WERI-Rb-1 (cell line): ENCODE data around the gene UGCG.

Experiments used
- DNase-seq: peaks from one replicate; pipeline ENCODE4 v3.0.0-alpha.2; 2020
- H3K27ac ChIP-seq: fragments of 250-450 bp; sonication (Bioruptor Pico); 2 replicates; pipeline ENCODE4 v1.5.1; 2020; ENCODE audit warnings: mild to moderate bottlenecking, moderate library complexity
- H3K27me3 ChIP-seq: fragments of 250-450 bp; sonication (Bioruptor Pico); 2 replicates; pipeline ENCODE4 v1.5.1; 2021; ENCODE audit warnings: mild to moderate bottlenecking, low read depth, moderate library complexity; ENCODE audit not compliant: insufficient read depth, severe bottlenecking
- H3K36me3 ChIP-seq: fragments of 250-450 bp; sonication (Bioruptor Pico); 2 replicates; pipeline ENCODE4 v1.5.1; 2020; ENCODE audit warnings: mild to moderate bottlenecking, moderate library complexity
- H3K4me3 ChIP-seq: 2 replicates; pipeline ENCODE4 v1.5.1; 2011; ENCODE audit warnings: low read depth, mild to moderate bottlenecking, control low read depth, low read length
- H3K9me3 ChIP-seq: fragments of 250-450 bp; sonication (Bioruptor Pico); 2 replicates; pipeline ENCODE4 v1.5.1; 2021; ENCODE audit warnings: mild to moderate bottlenecking, moderate library complexity; ENCODE audit not compliant: severe bottlenecking
- CTCF ChIP-seq: IDR thresholded peaks from 2 replicates; pipeline ENCODE4 v1.5.1; 2011; ENCODE audit warnings: low read depth, mild to moderate bottlenecking, control low read depth, inconsistent platforms, low read length

The UGCG gene

GRCh38 chr9:111937301-111937700 lies 40.7 kb downstream of the UGCG start:
- Histone ChIP-seq H3K4me3 (no peak overlapping the region), H3K36me3 (peaks cover 23% of the 10 kb centered on the region), H3K9me3 (no peaks in the 10 kb centered on the region), H3K27ac (no peak overlapping the region), H3K27me3 (no peaks in the 10 kb centered on the region)
- no peak for TF ChIP-seq CTCF
- DNase-seq, result no peak

- TF ChIP-seq CTCF, result no peak
- no peaks in the 10 kb centered on the region for H3K9me3 ChIP-seq
- no peaks in the 10 kb centered on the region for H3K27me3 ChIP-seq
- no peak for DNase-seq
- no peak overlapping the region for H3K4me3 ChIP-seq
- H3K27ac ChIP-seq, result no peak overlapping the region
- H3K36me3 ChIP-seq, result peaks cover 17% of the 10 kb centered on the region
Measured at GRCh38 chr9:111937781-111938426, 41.3 kb downstream of the UGCG start.

GRCh38 chr9:111938427-111938800 lies 41.8 kb downstream of the UGCG start:
- no peak for DNase-seq
- Histone ChIP-seq H3K27ac (no peak overlapping the region), H3K36me3 (peaks cover 14% of the 10 kb centered on the region), H3K4me3 (no peak overlapping the region), H3K9me3 (no peaks in the 10 kb centered on the region), H3K27me3 (no peaks in the 10 kb centered on the region)
- no peak for TF ChIP-seq CTCF

- Histone ChIP-seq H3K27me3 (no peaks in the 10 kb centered on the region), H3K9me3 (no peaks in the 10 kb centered on the region), H3K36me3 (peaks cover 8% of the 10 kb centered on the region; the same call in 1 of the 2 replicates), H3K27ac (no peak overlapping the region), H3K4me3 (no peak overlapping the region)
- DNase-seq, result no peak
- TF ChIP-seq CTCF, result no peak
Measured at GRCh38 chr9:111939322-111939721, 42.7 kb downstream of the UGCG start.

GRCh38 chr9:111940697-111941096 lies 44.1 kb downstream of the UGCG start:
- DNase-seq, result no peak
- Histone ChIP-seq H3K27ac (no peak overlapping the region), H3K9me3 (no peaks in the 10 kb centered on the region), H3K27me3 (no peaks in the 10 kb centered on the region), H3K4me3 (no peak overlapping the region), H3K36me3 (0 out of 2 replicates have a peak, but pooled peaks cover 3% of the 10 kb centered on the region)
- no peak for TF ChIP-seq CTCF

GRCh38 chr9:111943200-111943599 lies 46.6 kb downstream of the UGCG start:
- H3K27ac ChIP-seq, result no peak overlapping the region
- no peaks in the 10 kb centered on the region for H3K9me3 ChIP-seq
- H3K4me3 ChIP-seq, result no peak overlapping the region
- TF ChIP-seq CTCF, result no peak
- H3K36me3 ChIP-seq, result no peaks in the 10 kb centered on the region
- no peak for DNase-seq
- H3K27me3 ChIP-seq, result no peaks in the 10 kb centered on the region
